GM12878 (cell line): ENCODE data around the gene GSAP. TPM values are rescaled to one million over a fixed set of nuclear protein-coding genes. Genes with fewer than 3 reads are reported as not detected.

Experiments used
- ATAC-seq: fragments of 200-7000 bp; cut with Tn5 transposase; 3 replicates; pipeline ENCODE4 v1.9.1; 2020; ENCODE audit warnings: mild to moderate bottlenecking, moderate library complexity
- BruUV-seq: library from RNA; stranded (reverse); fragments of 400-500 nt; replicated peaks from 2 replicates; lab custom pipeline; 2021; lab: Mats Ljungman, UMichigan
- CTCF ChIA-PET: fragments of 300-600 bp; sonication (Branson Sonifier 250); formaldehyde crosslinking; extraction: SDS; loops from one replicate; lab custom pipeline; 2021; ENCODE audit warnings: inconsistent platforms; lab: Yijun Ruan, JAX
- POLR2A ChIA-PET: fragments of 350-600 bp; formaldehyde crosslinking; extraction: SDS; loops from one replicate; lab custom pipeline; 2021; ENCODE audit warnings: inconsistent platforms; lab: Charles Lee
- RAD21 ChIA-PET: fragments of 300-600 bp; sonication (Branson Sonifier 250); formaldehyde crosslinking; loops from one replicate; lab custom pipeline; 2023; ENCODE audit warnings: antibody characterized with exemption; ENCODE audit not compliant: unreplicated experiment; lab: Charles Lee
- SMC1A ChIA-PET: fragments of 300-600 bp; sonication (Branson Sonifier 250); formaldehyde crosslinking; loops from one replicate; lab custom pipeline; 2023; ENCODE audit not compliant: unreplicated experiment, uncharacterized antibody; lab: Charles Lee
- DNase-seq: peaks from one replicate; pipeline ENCODE4 v3.0.0-alpha.2; 2011; ENCODE audit warnings: low read depth, low spot score
- FAIRE-seq: peaks from 3 replicates; lab custom pipeline; 2011; peaks lifted over from hg19 to GRCh38; lab: Jason Lieb, UNC
- H2AFZ ChIP-seq: 2 replicates; pipeline ENCODE4 v1.6.0; 2011; ENCODE audit warnings: low read depth, low read length, control low read depth; ENCODE audit not compliant: control insufficient read depth
- H3K27ac ChIP-seq: 2 replicates; pipeline ENCODE4 v1.5.1; 2011; ENCODE audit warnings: control low read depth; ENCODE audit not compliant: control insufficient read depth, insufficient read depth
- H3K27me3 ChIP-seq, 2 experiments: replicated peaks in 1 of 2; 2 replicates each; pipeline versions ENCODE4 v1.6.0 to v1.6.1; 2011; ENCODE audit warnings: low read length in 1 of 2; ENCODE audit not compliant: control insufficient read depth in 2 of 2, insufficient read depth in 2 of 2
- H3K36me3 ChIP-seq, 2 experiments: 2 replicates each; pipeline ENCODE4 v1.5.1; 2011; ENCODE audit warnings: low read length in 1 of 2; ENCODE audit not compliant: control insufficient read depth in 2 of 2, insufficient read depth in 2 of 2
- H3K4me1 ChIP-seq: 2 replicates; pipeline ENCODE4 v1.6.1; 2011; ENCODE audit warnings: mild to moderate bottlenecking, low read length, moderate library complexity, mixed read lengths; ENCODE audit not compliant: control insufficient read depth, insufficient read depth
- H3K4me2 ChIP-seq: 2 replicates; pipeline ENCODE4 v1.6.0; 2011; ENCODE audit warnings: control low read depth; ENCODE audit not compliant: control insufficient read depth, insufficient read depth
- H3K4me3 ChIP-seq: fragments of 200-600 bp; sonication (generic); 2 replicates; pipeline ENCODE4 v1.5.1; 2016
- H3K79me2 ChIP-seq: 2 replicates; pipeline ENCODE4 v1.6.0; 2011; ENCODE audit warnings: low read length; ENCODE audit not compliant: control insufficient read depth, insufficient read depth
- H3K9ac ChIP-seq: 2 replicates; pipeline ENCODE4 v1.8.0; 2011; ENCODE audit warnings: low read length, control low read depth, mixed read lengths; ENCODE audit not compliant: control insufficient read depth, insufficient read depth
- H3K9me3 ChIP-seq: replicated peaks from 3 replicates; pipeline ENCODE4 v1.5.1; 2011; ENCODE audit warnings: mild to moderate bottlenecking, low read length; ENCODE audit not compliant: control insufficient read depth, insufficient read depth
- H4K20me1 ChIP-seq: 2 replicates; pipeline ENCODE4 v1.6.0; 2011; ENCODE audit not compliant: control insufficient read depth, insufficient read depth
- CREM ChIP-seq: IDR thresholded peaks from 2 replicates; pipeline ENCODE4 v1.6.1; 2014; ENCODE audit warnings: antibody characterized with exemption, low read depth
- HCFC1 ChIP-seq: fragments of 150-350 bp; IDR thresholded peaks from 2 replicates; pipeline ENCODE4 v1.6.1; 2014; ENCODE audit warnings: low read length
- IKZF1 ChIP-seq: fragments of 450-650 bp; conservative IDR thresholded peaks from 2 replicates; pipeline ENCODE4 v1.6.1; 2017; ENCODE audit warnings: antibody characterized with exemption, mild to moderate bottlenecking
- IRF4 ChIP-seq: IDR thresholded peaks from 2 replicates; pipeline ENCODE4 v1.6.1; 2011; ENCODE audit warnings: low read depth, low read length
- NFYB ChIP-seq: IDR thresholded peaks from 2 replicates; pipeline ENCODE4 v1.6.1; 2011; ENCODE audit warnings: low read depth, mild to moderate bottlenecking, low read length, improper control_type of control experiment, moderate library complexity; ENCODE audit not compliant: insufficient read depth
- POLR2AphosphoS2 ChIP-seq: IDR thresholded peaks from 2 replicates; pipeline ENCODE4 v1.6.1; 2011; ENCODE audit warnings: low read depth, mild to moderate bottlenecking, low read length, improper control_type of control experiment, moderate library complexity
- POLR2AphosphoS5 ChIP-seq: IDR thresholded peaks from 2 replicates; pipeline ENCODE4 v1.6.1; 2011; ENCODE audit warnings: mild to moderate bottlenecking, low read length, inconsistent platforms
- RB1 ChIP-seq: fragments of 450-650 bp; formaldehyde crosslinking; IDR thresholded peaks from 2 replicates; pipeline ENCODE4 v1.6.1; 2017; ENCODE audit warnings: mild to moderate bottlenecking, borderline replicate concordance
- RUNX3 ChIP-seq: IDR thresholded peaks from 2 replicates; pipeline ENCODE4 v1.6.1; 2012; ENCODE audit warnings: low read length, inconsistent platforms
- SIX5 ChIP-seq: IDR thresholded peaks from 2 replicates; pipeline ENCODE4 v1.6.1; 2011; ENCODE audit warnings: mild to moderate bottlenecking, low read depth, low read length, moderate library complexity; ENCODE audit not compliant: severe bottlenecking
- TAF1 ChIP-seq: IDR thresholded peaks from 2 replicates; pipeline ENCODE4 v1.6.1; 2011; ENCODE audit warnings: mild to moderate bottlenecking, low read depth, low read length, borderline replicate concordance
- ZNF207 ChIP-seq: fragments of 450-650 bp; IDR thresholded peaks from 2 replicates; pipeline ENCODE4 v1.6.1; 2014; ENCODE audit warnings: antibody characterized with exemption, mild to moderate bottlenecking, borderline replicate concordance
- WGBS: methylation state at CpG from one replicate; pipeline ENCODE4 v1.1.6; 2016; ENCODE audit warnings: low lambda C conversion rate; ENCODE audit not compliant: insufficient replicate concordance, insufficient coverage; ENCODE audit errors: missing lambda C conversion rate; 5-methylcytosine and 5-hydroxymethylcytosine counted together
- in situ Hi-C: fragments of 300-500 bp; cut with MboI; formaldehyde crosslinking; loops from 9 replicates; pipeline ENCODE4 v1.14.3; 2018; ENCODE audit warnings: mixed read lengths
- intact Hi-C: fragments of 100-400 bp; cut with micrococcal nuclease; formaldehyde crosslinking; loops from one replicate; pipeline ENCODE4 v1.14.2; 2022; ENCODE audit not compliant: unreplicated experiment
- polyA plus RNA-seq, 11 experiments: library from polyadenylated mRNA; depleted of rRNA in 4 of 11; unstranded in 6 of 11; stranded (reverse) in 5 of 11; fragments of >200 nt; fragmentation: Nextera tagmentation in 4 of 11; fragmentation: Illumina TruSeq in 1 of 11; extraction: Ambion mirVana in 4 of 11; extraction: Trizol in 1 of 11; gene quantifications; 1 replicate in 1 of 11; 2 replicates in 10 of 11; pipeline versions ENCODE4 v1.2.1 to v1.2.3, GENCODE V29; 2011 to 2016; ENCODE audit warnings: inconsistent platforms in 2 of 11, missing spikeins in 2 of 11, low read depth in 1 of 11
- total RNA-seq, 4 experiments: library from RNA; depleted of rRNA in 3 of 4; stranded (reverse); fragments of >200 nt in 3 of 4; fragmentation: Illumina TruSeq in 1 of 4; extraction: Trizol in 1 of 4; gene quantifications; 2 replicates each; pipeline versions ENCODE4 v1.2.1 to v1.2.3, GENCODE V29; 2013 to 2021
- TF ChIP-seq, protein P1 (sequence below): IDR thresholded peaks from 2 replicates; pipeline ENCODE4 v1.6.1; 2011; ENCODE audit warnings: borderline replicate concordance, low read depth, mild to moderate bottlenecking, moderate library complexity, mixed read lengths, low read length; ENCODE audit not compliant: insufficient read depth; ENCODE audit errors: extremely low read length
- TF ChIP-seq, protein P2 (sequence below): IDR thresholded peaks from 2 replicates; pipeline ENCODE4 v1.6.1; 2011; ENCODE audit warnings: mild to moderate bottlenecking, low read depth, low read length, moderate library complexity; ENCODE audit not compliant: insufficient replicate concordance

GSAP gene
- total and polyA plus RNA-seq, 10 of the 15 experiments (the other 5 are each of a cell fraction or from before 2014, with no cell fraction given) = 6.6 to 38.1 (median 21.8) TPM

DNA sequence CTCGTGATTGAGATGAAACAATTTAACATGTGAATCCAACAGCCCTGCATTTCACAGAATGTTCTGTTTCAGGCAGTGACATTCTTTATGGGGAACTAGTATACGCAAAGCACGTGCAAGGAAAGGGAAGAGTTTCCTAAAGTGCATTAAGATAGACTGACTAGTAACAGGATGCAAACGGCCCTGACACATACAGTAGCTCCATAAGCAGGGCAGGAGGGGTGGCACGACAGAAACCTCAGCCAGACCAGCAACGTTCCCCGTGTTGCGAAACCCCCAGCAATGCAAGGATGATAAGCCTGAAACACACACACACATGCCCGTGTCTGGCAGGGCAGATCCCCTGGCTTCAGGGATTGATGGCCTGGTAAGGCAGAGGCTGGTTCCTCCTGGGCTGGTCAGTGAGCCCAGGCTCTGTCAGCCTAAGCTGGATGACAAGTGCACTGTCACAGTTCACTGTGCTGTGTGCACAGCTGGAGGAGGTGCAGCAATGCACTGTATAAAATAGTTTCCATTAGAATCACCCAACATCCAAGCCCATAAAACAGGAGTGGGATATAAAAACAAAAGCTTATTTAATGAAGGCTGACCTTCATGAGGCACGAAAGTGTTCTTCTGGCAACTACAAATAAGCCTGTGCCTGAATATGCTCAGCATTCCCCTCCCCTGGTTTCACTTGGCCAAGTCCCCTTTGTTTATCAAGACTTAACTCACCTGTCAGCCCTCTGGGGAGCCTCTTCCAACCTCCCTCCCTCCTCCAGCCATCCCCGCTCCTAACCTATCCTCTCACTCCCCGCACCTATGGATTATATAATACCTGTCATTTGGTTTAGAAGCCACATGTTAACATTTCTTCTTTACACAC lies 88.8 kb downstream of the GSAP start:
- H3K9me3 ChIP-seq = no peaks in the 10 kb centered on the region
- POLR2A ChIA-PET = interaction anchor here (1.8 to 1.9 kb wide), 2 partner anchors 25 to 80 kb away, joined by 5 to 7 read pairs; no protein-coding TSS in a partner anchor
- CTCF ChIA-PET = interaction anchor here (1.2 to 2.4 kb wide), 2 partner anchors 24 to 80 kb away, joined by 4 to 11 read pairs; no protein-coding TSS in a partner anchor
- TF ChIP-seq SIX5 (no peak), CREM (no peak), ZNF207 (no peak), TAF1 (no peak), NFYB (no peak), IKZF1 (no peak), RB1 (no peak), HCFC1 (no peak), POLR2AphosphoS2 (no peak), IRF4 (no peak), RUNX3 (no peak), POLR2AphosphoS5 (no peak)
- TF ChIP-seq, protein P1, sequence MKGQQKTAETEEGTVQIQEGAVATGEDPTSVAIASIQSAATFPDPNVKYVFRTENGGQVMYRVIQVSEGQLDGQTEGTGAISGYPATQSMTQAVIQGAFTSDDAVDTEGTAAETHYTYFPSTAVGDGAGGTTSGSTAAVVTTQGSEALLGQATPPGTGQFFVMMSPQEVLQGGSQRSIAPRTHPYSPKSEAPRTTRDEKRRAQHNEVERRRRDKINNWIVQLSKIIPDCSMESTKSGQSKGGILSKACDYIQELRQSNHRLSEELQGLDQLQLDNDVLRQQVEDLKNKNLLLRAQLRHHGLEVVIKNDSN = no peak
- TF ChIP-seq, protein P2, sequence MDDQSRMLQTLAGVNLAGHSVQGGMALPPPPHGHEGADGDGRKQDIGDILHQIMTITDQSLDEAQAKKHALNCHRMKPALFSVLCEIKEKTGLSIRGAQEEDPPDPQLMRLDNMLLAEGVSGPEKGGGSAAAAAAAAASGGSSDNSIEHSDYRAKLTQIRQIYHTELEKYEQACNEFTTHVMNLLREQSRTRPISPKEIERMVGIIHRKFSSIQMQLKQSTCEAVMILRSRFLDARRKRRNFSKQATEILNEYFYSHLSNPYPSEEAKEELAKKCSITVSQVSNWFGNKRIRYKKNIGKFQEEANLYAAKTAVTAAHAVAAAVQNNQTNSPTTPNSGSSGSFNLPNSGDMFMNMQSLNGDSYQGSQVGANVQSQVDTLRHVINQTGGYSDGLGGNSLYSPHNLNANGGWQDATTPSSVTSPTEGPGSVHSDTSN = no peak
- ATAC-seq = no peak
- in situ Hi-C loops = no loop called here
- no TSS peak for BruUV-seq
- H2AFZ ChIP-seq = no peak overlapping the region
- no peak for FAIRE-seq
- no peaks in the 10 kb centered on the region for H4K20me1 ChIP-seq
- H3K36me3 ChIP-seq = peaks cover 0 to 3% of the 10 kb centered on the region in 2 experiments; a peak in 1 of 4 replicates
- no peaks in the 10 kb centered on the region for H3K27me3 ChIP-seq
- DNase-seq = no peak
- intact Hi-C loops = no loop called here
- H3K4me3 ChIP-seq = no peak overlapping the region
- WGBS = 83% methylated on average over 12 of the region's 12 CpGs
- SMC1A ChIA-PET = interaction anchor here (0.8 to 3.5 kb wide), 10 partner anchors 14 to 205 kb away, joined by 3 to 24 read pairs (median 6); partner anchors contain the start of genes CCDC146 and FGL2
- H3K4me2 ChIP-seq = no peak overlapping the region
- no peak overlapping the region for H3K9ac ChIP-seq
- RAD21 ChIA-PET = interaction anchor here (0.9 to 1.7 kb wide), 3 partner anchors 77 to 126 kb away, joined by 3 to 7 read pairs (median 4); no protein-coding TSS in a partner anchor
- peaks cover 42% of the 10 kb centered on the region for H3K4me1 ChIP-seq
- no peaks in the 10 kb centered on the region for H3K79me2 ChIP-seq
- H3K27ac ChIP-seq = no peak overlapping the region
